Smooth muscle cell (in vitro differentiated cells): ENCODE measurements around the gene TMEM186. TPM values are rescaled to one million over a fixed set of nuclear protein-coding genes. Genes with fewer than 3 reads are reported as not detected.

Experiments
- DNase-seq: peaks from one replicate; lab custom pipeline; 2025; ENCODE audit not compliant: unreplicated experiment; lab: John Stamatoyannopoulos, UW
- H2AFZ ChIP-seq: fragments of 200-600 bp; sonication (generic); 2 replicates; pipeline ENCODE4 v1.6.0; 2016; ENCODE audit warnings: antibody characterized with exemption, low read depth, mild to moderate bottlenecking
- H3F3A ChIP-seq: fragments of 200-600 bp; sonication (generic); 2 replicates; pipeline ENCODE4 v1.6.0; 2017; ENCODE audit warnings: antibody characterized with exemption, low read depth
- H3K27ac ChIP-seq: fragments of 200-600 bp; sonication (generic); 2 replicates; pipeline ENCODE4 v1.5.1; 2016; ENCODE audit warnings: low read depth, mild to moderate bottlenecking
- H3K27me3 ChIP-seq: fragments of 200-600 bp; sonication (generic); 2 replicates; pipeline ENCODE4 v1.6.1; 2016; ENCODE audit warnings: low read depth, mild to moderate bottlenecking
- H3K36me3 ChIP-seq: fragments of 200-600 bp; sonication (generic); 2 replicates; pipeline ENCODE4 v1.5.1; 2016; ENCODE audit warnings: low read depth
- H3K4me1 ChIP-seq: fragments of 200-600 bp; sonication (generic); 2 replicates; pipeline ENCODE4 v1.5.1; 2016; ENCODE audit warnings: low read depth
- H3K4me2 ChIP-seq: fragments of 200-600 bp; sonication (generic); 2 replicates; pipeline ENCODE4 v1.6.0; 2016; ENCODE audit warnings: mild to moderate bottlenecking
- H3K4me3 ChIP-seq: fragments of 200-600 bp; sonication (generic); 2 replicates; pipeline ENCODE4 v1.5.1; 2016; ENCODE audit warnings: mild to moderate bottlenecking
- H3K79me2 ChIP-seq: fragments of 200-600 bp; sonication (generic); 2 replicates; pipeline ENCODE4 v1.6.0; 2016; ENCODE audit warnings: low read depth, mild to moderate bottlenecking
- H3K9ac ChIP-seq: fragments of 200-600 bp; sonication (generic); 2 replicates; pipeline ENCODE4 v1.6.0; 2016; ENCODE audit warnings: low read depth
- H3K9me3 ChIP-seq: fragments of 200-600 bp; sonication (generic); replicated peaks from 2 replicates; pipeline ENCODE4 v1.5.1; 2016; ENCODE audit warnings: low read depth
- H4K20me1 ChIP-seq: fragments of 200-600 bp; sonication (generic); 2 replicates; pipeline ENCODE4 v1.6.0; 2016; ENCODE audit warnings: low read depth
- CTCF ChIP-seq: fragments of 200-600 bp; sonication (generic); IDR thresholded peaks from 2 replicates; pipeline ENCODE4 v1.5.1; 2017; ENCODE audit warnings: borderline replicate concordance, mild to moderate bottlenecking, antibody characterized with exemption; ENCODE audit not compliant: insufficient read depth, poor library complexity, severe bottlenecking
- WGBS: methylation state at CpG from one replicate; pipeline ENCODE4 v1.1.7; 2016; ENCODE audit warnings: low lambda C conversion rate; 5-methylcytosine and 5-hydroxymethylcytosine counted together
- polyA plus RNA-seq: library from polyadenylated mRNA; unstranded; fragments of >200 nt; fragmentation: Nextera tagmentation; extraction: Ambion mirVana; gene quantifications from 2 replicates; pipeline ENCODE4 v1.2.1, GENCODE V29; 2016
- total RNA-seq: library from RNA; depleted of rRNA; stranded (reverse); fragments of >200 nt; gene quantifications from 2 replicates; pipeline ENCODE4 v1.2.3, GENCODE V29; 2014

TMEM186 gene
- total and polyA plus RNA-seq, 2 experiments from 2014 or later = 1.3 to 9.7 TPM

GRCh38 chr16:8756755-8757154 is 40.7 kb downstream of the TMEM186 start:
- no peak for TF ChIP-seq CTCF
- Histone ChIP-seq H3K79me2 (no peaks in the 10 kb centered on the region), H3K4me1 (no peaks in the 10 kb centered on the region), H3K9me3 (no peaks in the 10 kb centered on the region), H2AFZ (no peak overlapping the region), H3F3A (no peaks in the 10 kb centered on the region), H3K9ac (no peak overlapping the region), H3K4me3 (no peak overlapping the region), H3K27me3 (no peaks in the 10 kb centered on the region), H4K20me1 (no peaks in the 10 kb centered on the region), H3K36me3 (no peaks in the 10 kb centered on the region), H3K4me2 (no peak overlapping the region), H3K27ac (no peak overlapping the region)
- DNase-seq = no peak
- 91% methylated on average over 5 of the region's 5 CpGs for WGBS

GRCh38 chr16:8753416-8754054 is 43.9 kb downstream of the TMEM186 start:
- no peak for TF ChIP-seq CTCF
- Histone ChIP-seq H3K79me2 (no peaks in the 10 kb centered on the region), H3K36me3 (no peaks in the 10 kb centered on the region), H3K9ac (no peak overlapping the region), H3F3A (no peaks in the 10 kb centered on the region), H3K4me3 (no peak overlapping the region), H4K20me1 (no peaks in the 10 kb centered on the region), H3K4me1 (no peaks in the 10 kb centered on the region), H2AFZ (no peak overlapping the region), H3K9me3 (no peaks in the 10 kb centered on the region), H3K4me2 (no peak overlapping the region), H3K27me3 (no peaks in the 10 kb centered on the region), H3K27ac (no peak overlapping the region)
- WGBS = 76% methylated on average over 9 of the region's 9 CpGs
- DNase-seq = no peak

- no peak for TF ChIP-seq CTCF
- Histone ChIP-seq H4K20me1 (no peaks in the 10 kb centered on the region), H3K27me3 (no peaks in the 10 kb centered on the region), H3K4me2 (no peak overlapping the region), H3K9me3 (no peaks in the 10 kb centered on the region), H2AFZ (no peak overlapping the region), H3K4me3 (no peak overlapping the region), H3K79me2 (no peaks in the 10 kb centered on the region), H3F3A (no peaks in the 10 kb centered on the region), H3K36me3 (no peaks in the 10 kb centered on the region), H3K27ac (no peak overlapping the region), H3K9ac (no peak overlapping the region), H3K4me1 (no peaks in the 10 kb centered on the region)
- DNase-seq = no peak
- WGBS = 47% methylated on average over 2 of the region's 2 CpGs
These were observed 44.7 kb downstream of the TMEM186 start for GRCh38 chr16:8752706-8753105.
